LNCaP clone FGC (cell line): ENCODE measurements around the gene SHMT2.

Experiments
- DNase-seq: peaks from one replicate; pipeline ENCODE4 v3.0.0-alpha.2; 2011; ENCODE audit warnings: low read depth
- H3K4me3 ChIP-seq: 2 replicates; pipeline ENCODE4 v1.5.1; 2011; ENCODE audit warnings: mild to moderate bottlenecking, low read depth, low read length, control low read depth
- CTCF ChIP-seq: IDR thresholded peaks from 2 replicates; pipeline ENCODE4 v1.5.1; 2012; ENCODE audit warnings: mild to moderate bottlenecking; ENCODE audit not compliant: control insufficient read depth, insufficient read depth; ENCODE audit errors: extremely low read depth

Gene SHMT2

GRCh38 chr12:57221169-57221917, 8.2 kb upstream of the SHMT2 start:
- DNase-seq, result no peak
- no peak overlapping the region for H3K4me3 ChIP-seq
- TF ChIP-seq CTCF, result no peak

GRCh38 chr12:57222286-57223190, 7.0 kb upstream of the SHMT2 start:
- no peak overlapping the region for H3K4me3 ChIP-seq
- TF ChIP-seq CTCF, result no peak
- DNase-seq, result no peak

GRCh38 chr12:57223191-57224165, 6.0 kb upstream of the SHMT2 start:
- no peak for TF ChIP-seq CTCF
- no peak for DNase-seq
- no peak overlapping the region for H3K4me3 ChIP-seq

- TF ChIP-seq CTCF, result no peak
- no peak overlapping the region for H3K4me3 ChIP-seq
- DNase-seq, result no peak
These were observed 5.1 kb upstream of the SHMT2 start for GRCh38 chr12:57224278-57224972.

GRCh38 chr12:57224973-57225679, 4.4 kb upstream of the SHMT2 start:
- no peak for DNase-seq
- TF ChIP-seq CTCF, result no peak
- H3K4me3 ChIP-seq, result no peak overlapping the region

- no peak for TF ChIP-seq CTCF
- no peak for DNase-seq
- no peak overlapping the region for H3K4me3 ChIP-seq
These were observed 3.8 kb upstream of the SHMT2 start for GRCh38 chr12:57225680-57226210.
